ENCODE data around the gene LRRC4C.

LRRC4C gene

DNA sequence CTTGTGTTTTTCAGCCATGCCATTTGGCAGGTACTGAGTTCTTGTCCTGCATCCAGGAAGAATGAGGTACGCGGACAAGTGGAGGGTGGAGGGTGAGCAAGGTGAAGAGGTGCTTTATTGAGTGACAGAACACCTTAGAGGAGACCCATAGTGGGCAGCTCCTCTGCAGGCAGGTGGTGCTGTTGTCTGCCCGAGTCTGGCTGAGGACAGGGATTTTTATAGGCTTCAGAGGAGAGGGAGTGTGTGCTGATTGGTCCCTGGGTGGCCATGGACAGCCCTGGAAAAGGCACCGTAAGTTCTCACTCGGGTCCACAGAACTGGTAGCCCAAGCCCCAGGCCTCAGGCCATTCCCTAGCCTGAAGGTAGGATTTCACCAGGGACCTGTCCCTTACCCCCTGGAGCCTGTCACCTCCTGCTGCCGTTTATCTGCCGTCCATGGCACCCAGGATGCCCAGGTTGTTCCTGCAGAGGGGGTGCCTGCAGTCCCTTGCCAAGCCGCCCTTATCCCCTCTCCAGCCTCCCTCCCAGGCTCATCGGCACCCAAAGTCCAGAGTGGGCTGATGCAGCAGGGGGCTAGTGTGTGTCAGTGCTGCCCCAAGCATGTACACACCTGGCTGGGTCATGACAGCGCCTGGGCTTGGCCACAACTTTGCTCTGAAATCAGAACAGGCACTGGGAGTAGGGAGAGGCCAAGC is 213.6 kb downstream of the LRRC4C start:
- H3K9me3 ChIP-seq (ENCODE audit: insufficient read depth, low read length, severe bottlenecking), result no peaks in the 10 kb centered on the region
- H3K4me1 ChIP-seq (ENCODE audit: insufficient read depth, low read length), result no peaks in the 10 kb centered on the region
- no peak overlapping the region for H3K4me3 ChIP-seq (ENCODE audit: low read depth in 1 of 2, low read length in 2 of 2)
- no peaks in the 10 kb centered on the region for H3K79me2 ChIP-seq (ENCODE audit: insufficient read depth, low read length)
- DNase-seq (no peak), ATAC-seq (ENCODE audit: insufficient read depth, low read depth) (no peak)
- no peaks in the 10 kb centered on the region for H3K36me3 ChIP-seq (ENCODE audit: insufficient read depth, low read length)
- no peaks in the 10 kb centered on the region for H4K20me1 ChIP-seq (ENCODE audit: insufficient read depth, low read length)
- TF ChIP-seq, protein P1, sequence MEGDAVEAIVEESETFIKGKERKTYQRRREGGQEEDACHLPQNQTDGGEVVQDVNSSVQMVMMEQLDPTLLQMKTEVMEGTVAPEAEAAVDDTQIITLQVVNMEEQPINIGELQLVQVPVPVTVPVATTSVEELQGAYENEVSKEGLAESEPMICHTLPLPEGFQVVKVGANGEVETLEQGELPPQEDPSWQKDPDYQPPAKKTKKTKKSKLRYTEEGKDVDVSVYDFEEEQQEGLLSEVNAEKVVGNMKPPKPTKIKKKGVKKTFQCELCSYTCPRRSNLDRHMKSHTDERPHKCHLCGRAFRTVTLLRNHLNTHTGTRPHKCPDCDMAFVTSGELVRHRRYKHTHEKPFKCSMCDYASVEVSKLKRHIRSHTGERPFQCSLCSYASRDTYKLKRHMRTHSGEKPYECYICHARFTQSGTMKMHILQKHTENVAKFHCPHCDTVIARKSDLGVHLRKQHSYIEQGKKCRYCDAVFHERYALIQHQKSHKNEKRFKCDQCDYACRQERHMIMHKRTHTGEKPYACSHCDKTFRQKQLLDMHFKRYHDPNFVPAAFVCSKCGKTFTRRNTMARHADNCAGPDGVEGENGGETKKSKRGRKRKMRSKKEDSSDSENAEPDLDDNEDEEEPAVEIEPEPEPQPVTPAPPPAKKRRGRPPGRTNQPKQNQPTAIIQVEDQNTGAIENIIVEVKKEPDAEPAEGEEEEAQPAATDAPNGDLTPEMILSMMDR (IDR thresholded peaks at IDR 0.05; ENCODE audit: borderline replicate concordance, extremely low read depth, low read length, poor library complexity, severe bottlenecking), result no peak
- TF ChIP-seq EZH2 (IDR thresholded peaks at IDR 0.05; ENCODE audit: borderline replicate concordance, low read depth, low read length, severe bottlenecking), result no peak
- no peaks in the 10 kb centered on the region for H3K27me3 ChIP-seq (ENCODE audit: insufficient read depth, low read length, poor library complexity)
- H3K9ac ChIP-seq (ENCODE audit: low read depth, low read length), result no peak overlapping the region
- no peak overlapping the region for H2AFZ ChIP-seq (ENCODE audit: low read depth, low read length)
- H3K27ac ChIP-seq (ENCODE audit: low read length), result no peak overlapping the region
- H3K4me2 ChIP-seq (ENCODE audit: insufficient read depth, low read length), result no peak overlapping the region

DNA sequence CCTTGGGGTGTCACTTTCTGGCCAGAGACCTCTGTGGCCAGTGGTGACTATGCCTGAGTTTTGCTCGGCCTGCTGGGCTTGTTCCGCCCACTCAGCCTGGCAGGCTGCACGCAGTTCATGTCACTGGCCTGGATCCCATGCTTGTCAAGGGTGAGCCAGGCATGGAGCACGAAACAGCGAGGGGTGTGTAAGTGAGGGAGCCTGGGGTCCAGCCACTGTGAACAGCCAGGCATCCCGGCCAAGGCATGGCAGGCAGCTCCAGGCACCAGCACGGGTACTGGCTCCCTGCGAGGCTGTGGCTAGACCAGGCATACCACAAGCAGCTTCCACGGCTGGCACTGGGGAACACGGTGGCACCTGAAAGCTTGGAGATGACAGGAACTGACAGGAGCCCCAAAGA is 214.3 kb downstream of the LRRC4C start:
- Histone ChIP-seq H3K36me3 (ENCODE audit: insufficient read depth, low read length) (no peaks in the 10 kb centered on the region), H3K4me2 (ENCODE audit: insufficient read depth, low read length) (no peak overlapping the region), H4K20me1 (ENCODE audit: insufficient read depth, low read length) (no peaks in the 10 kb centered on the region), H3K9me3 (ENCODE audit: insufficient read depth, low read length, severe bottlenecking) (no peaks in the 10 kb centered on the region), H3K27ac (ENCODE audit: low read length) (no peak overlapping the region), H3K4me3 (ENCODE audit: low read depth in 1 of 2, low read length in 2 of 2) (no peak overlapping the region), H3K4me1 (ENCODE audit: insufficient read depth, low read length) (no peaks in the 10 kb centered on the region), H3K79me2 (ENCODE audit: insufficient read depth, low read length) (no peaks in the 10 kb centered on the region), H2AFZ (ENCODE audit: low read depth, low read length) (no peak overlapping the region), H3K9ac (ENCODE audit: low read depth, low read length) (no peak overlapping the region), H3K27me3 (ENCODE audit: insufficient read depth, low read length, poor library complexity) (no peaks in the 10 kb centered on the region)
- no peak for DNase-seq
- no peak for ATAC-seq (ENCODE audit: insufficient read depth, low read depth)
- TF ChIP-seq, protein P1 (IDR thresholded peaks at IDR 0.05; ENCODE audit: borderline replicate concordance, extremely low read depth, low read length, poor library complexity, severe bottlenecking), result no peak
- TF ChIP-seq EZH2 (IDR thresholded peaks at IDR 0.05; ENCODE audit: borderline replicate concordance, low read depth, low read length, severe bottlenecking), result no peak

DNA sequence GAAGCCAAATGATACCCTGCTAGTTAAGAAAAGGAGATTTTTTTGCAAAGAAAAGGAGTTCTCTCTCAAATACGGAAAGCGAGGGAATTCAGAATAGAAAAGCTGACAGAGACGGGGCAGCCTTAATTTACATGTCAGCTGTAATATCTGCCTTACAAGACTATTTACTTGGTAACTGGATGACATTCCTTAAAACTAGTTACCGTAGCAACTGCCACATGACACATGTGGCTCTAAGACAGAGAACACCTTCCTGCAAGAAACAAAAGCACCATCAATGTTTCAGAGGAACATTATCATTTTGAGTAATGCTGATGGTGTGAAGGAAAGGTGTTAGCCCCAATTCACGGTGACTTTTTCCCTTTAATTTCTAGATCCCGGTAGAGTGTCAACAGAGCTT is 222.1 kb downstream of the LRRC4C start:
- no peak overlapping the region for H3K27ac ChIP-seq (ENCODE audit: low read length)
- no peak overlapping the region for H3K4me3 ChIP-seq (ENCODE audit: low read depth in 1 of 2, low read length in 2 of 2)
- DNase-seq, result no peak

More for the DNA sequence above, 222.1 kb downstream of the LRRC4C start:
- no peaks in the 10 kb centered on the region for H3K36me3 ChIP-seq (ENCODE audit: insufficient read depth, low read length)
- no peaks in the 10 kb centered on the region for H3K79me2 ChIP-seq (ENCODE audit: insufficient read depth, low read length)
- no peak for ATAC-seq (ENCODE audit: insufficient read depth, low read depth)
- no peak overlapping the region for H2AFZ ChIP-seq (ENCODE audit: low read depth, low read length)
- no peak overlapping the region for H3K9ac ChIP-seq (ENCODE audit: low read depth, low read length)
- no peaks in the 10 kb centered on the region for H4K20me1 ChIP-seq (ENCODE audit: insufficient read depth, low read length)
- no peaks in the 10 kb centered on the region for H3K9me3 ChIP-seq (ENCODE audit: insufficient read depth, low read length, severe bottlenecking)
- H3K4me2 ChIP-seq (ENCODE audit: insufficient read depth, low read length), result no peak overlapping the region
- H3K4me1 ChIP-seq (ENCODE audit: insufficient read depth, low read length), result no peaks in the 10 kb centered on the region
- TF ChIP-seq, protein P1 (IDR thresholded peaks at IDR 0.05; ENCODE audit: borderline replicate concordance, extremely low read depth, low read length, poor library complexity, severe bottlenecking), result no peak
- no peak for TF ChIP-seq EZH2 (IDR thresholded peaks at IDR 0.05; ENCODE audit: borderline replicate concordance, low read depth, low read length, severe bottlenecking)
- H3K27me3 ChIP-seq (ENCODE audit: insufficient read depth, low read length, poor library complexity), result no peaks in the 10 kb centered on the region
